Measurements from ENCODE around the gene BRICD5.

- TF ChIP-seq CTCF (IDR thresholded peaks at IDR 0.05) (no peak), POLR2AphosphoS5 (IDR thresholded peaks at IDR 0.05) (no peak)
These were observed 17.6 kb upstream of the BRICD5 start for GRCh38 chr16:2228161-2228824.

Measured in sigmoid colon (tissue), 4 donors.